ENCODE data around the gene AMER2.
"Not testable (repeated sequence)": the region's sequence is repeated elsewhere in the genome, so short reads cannot be mapped to it uniquely, and the experiment has no call there.

Gene AMER2

GRCh38 chr13:25180775-25181537 is 8.9 kb upstream of the AMER2 start:
- DNase-seq: no peak

- no peak for DNase-seq
Measured at GRCh38 chr13:25179832-25180774, 8.0 kb upstream of the AMER2 start.

GRCh38 chr13:25179011-25179410 is 6.9 kb upstream of the AMER2 start:
- DNase-seq: no peak

- no peak for DNase-seq
Measured at GRCh38 chr13:25178070-25178469, 6.0 kb upstream of the AMER2 start.

GRCh38 chr13:25177636-25178035 is 5.5 kb upstream of the AMER2 start:
- no peak for DNase-seq

GRCh38 chr13:25177012-25177411 is 4.9 kb upstream of the AMER2 start:
- no peak for DNase-seq

- no peak for DNase-seq
Measured at GRCh38 chr13:25175431-25175830, 3.3 kb upstream of the AMER2 start.

GRCh38 chr13:25175026-25175425 is 2.9 kb upstream of the AMER2 start:
- DNase-seq: no peak

- no peak for DNase-seq
Measured at GRCh38 chr13:25174304-25174703, 2.2 kb upstream of the AMER2 start.

GRCh38 chr13:25172303-25172630 is 179 bp upstream of the AMER2 start:
- DNase-seq: no peak

- DNase-seq: no peak
Measured at GRCh38 chr13:25171170-25171516, 945 bp downstream of the AMER2 start.

GRCh38 chr13:25170554-25171111 is 1.5 kb downstream of the AMER2 start:
- peak; percentile 5 for DNase-seq

GRCh38 chr13:25169951-25170553 is 2.0 kb downstream of the AMER2 start:
- no peak for DNase-seq

- no peak for DNase-seq
Measured at GRCh38 chr13:25169356-25169755, 2.7 kb downstream of the AMER2 start.

GRCh38 chr13:25168790-25169189 is 3.3 kb downstream of the AMER2 start:
- no peak for DNase-seq

GRCh38 chr13:25167382-25168174 is 4.5 kb downstream of the AMER2 start:
- no peak for DNase-seq

- DNase-seq: no peak
Measured at GRCh38 chr13:25166306-25166705, 5.8 kb downstream of the AMER2 start.

GRCh38 chr13:25165663-25166062 is 6.4 kb downstream of the AMER2 start:
- no peak for DNase-seq

GRCh38 chr13:25165163-25165562 is 6.9 kb downstream of the AMER2 start:
- not testable (repeated sequence) for DNase-seq

GRCh38 chr13:25157681-25158080 is 14.4 kb downstream of the AMER2 start:
- DNase-seq: no peak

GRCh38 chr13:25153736-25154135 is 18.4 kb downstream of the AMER2 start:
- DNase-seq: no peak

GRCh38 chr13:25151626-25152195 is 20.4 kb downstream of the AMER2 start:
- no peak for DNase-seq

All from NCI-H2029 (cell line).